Neural progenitor cell (in vitro differentiated cells): ENCODE data around the gene HES4.
"Not testable (repeated sequence)": the region's sequence is repeated elsewhere in the genome, so short reads cannot be mapped to it uniquely, and the experiment has no call there.

Source experiments
- EZH2 ChIP-seq: fragments of 200-600 bp; sonication (generic); IDR thresholded peaks from 2 replicates; pipeline ENCODE4 v1.6.1; 2017; ENCODE audit warnings: antibody characterized with exemption, mild to moderate bottlenecking, moderate library complexity
- TF ChIP-seq, protein P1 (sequence below): fragments of 200-600 bp; sonication (generic); IDR thresholded peaks from 2 replicates; pipeline ENCODE4 v1.5.1; 2017; ENCODE audit warnings: antibody characterized with exemption, mild to moderate bottlenecking

GRCh38 chr1:1012736-1013104 is 12.8 kb upstream of the HES4 start:
- TF ChIP-seq, protein P1, sequence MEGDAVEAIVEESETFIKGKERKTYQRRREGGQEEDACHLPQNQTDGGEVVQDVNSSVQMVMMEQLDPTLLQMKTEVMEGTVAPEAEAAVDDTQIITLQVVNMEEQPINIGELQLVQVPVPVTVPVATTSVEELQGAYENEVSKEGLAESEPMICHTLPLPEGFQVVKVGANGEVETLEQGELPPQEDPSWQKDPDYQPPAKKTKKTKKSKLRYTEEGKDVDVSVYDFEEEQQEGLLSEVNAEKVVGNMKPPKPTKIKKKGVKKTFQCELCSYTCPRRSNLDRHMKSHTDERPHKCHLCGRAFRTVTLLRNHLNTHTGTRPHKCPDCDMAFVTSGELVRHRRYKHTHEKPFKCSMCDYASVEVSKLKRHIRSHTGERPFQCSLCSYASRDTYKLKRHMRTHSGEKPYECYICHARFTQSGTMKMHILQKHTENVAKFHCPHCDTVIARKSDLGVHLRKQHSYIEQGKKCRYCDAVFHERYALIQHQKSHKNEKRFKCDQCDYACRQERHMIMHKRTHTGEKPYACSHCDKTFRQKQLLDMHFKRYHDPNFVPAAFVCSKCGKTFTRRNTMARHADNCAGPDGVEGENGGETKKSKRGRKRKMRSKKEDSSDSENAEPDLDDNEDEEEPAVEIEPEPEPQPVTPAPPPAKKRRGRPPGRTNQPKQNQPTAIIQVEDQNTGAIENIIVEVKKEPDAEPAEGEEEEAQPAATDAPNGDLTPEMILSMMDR, result not testable (repeated sequence)
- TF ChIP-seq EZH2, result not testable (repeated sequence)
